Hematopoietic multipotent progenitor cell treated with erythropoietin and hydrocortisone succinate and interleukin-3 and kit ligand, for 8 days (in vitro differentiated cells): ENCODE data around the gene METTL25B.

Source experiments
- DNase-seq: peaks from one replicate; pipeline ENCODE4 v3.0.0-alpha.2; 2015

The METTL25B gene

DNA sequence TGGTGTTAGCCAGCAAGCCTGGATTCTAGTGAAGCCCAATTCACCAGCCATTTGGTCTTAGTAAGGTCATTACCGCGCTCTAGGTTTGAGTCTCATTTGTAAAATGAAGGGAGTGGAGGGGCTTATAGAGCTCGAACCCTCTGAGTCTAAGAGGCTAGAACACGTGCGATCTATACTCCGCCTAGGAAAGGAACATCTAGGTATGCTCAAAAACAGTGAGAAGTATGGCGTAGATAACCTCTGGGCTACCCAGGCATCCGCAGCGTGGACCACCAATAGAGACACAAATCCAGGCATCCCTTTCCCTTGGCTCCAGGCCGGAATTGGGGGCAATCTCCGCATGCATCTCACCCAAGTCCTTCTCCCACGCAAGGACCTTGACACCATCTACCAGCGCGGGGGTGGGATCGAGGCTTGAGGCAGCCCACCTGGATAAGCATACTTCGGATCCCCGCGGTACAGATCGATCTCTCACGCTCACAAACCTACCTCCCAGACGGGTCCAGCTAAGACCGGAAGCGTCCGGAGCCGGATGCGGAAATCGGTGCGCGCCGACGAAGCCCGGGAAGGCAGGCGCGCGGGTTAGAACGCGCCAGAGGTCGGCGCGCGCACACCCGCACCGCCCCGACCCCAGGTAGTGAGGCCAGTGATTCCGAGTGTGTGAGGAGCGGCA lies at the start of gene METTL25B:
Gene METTL25B (plus strand): TSS at position 544 of the 673 bp plus-strand sequence. CDS start 636 bp downstream, outside the sequence.
- peak; percentile 88 for DNase-seq

DNA sequence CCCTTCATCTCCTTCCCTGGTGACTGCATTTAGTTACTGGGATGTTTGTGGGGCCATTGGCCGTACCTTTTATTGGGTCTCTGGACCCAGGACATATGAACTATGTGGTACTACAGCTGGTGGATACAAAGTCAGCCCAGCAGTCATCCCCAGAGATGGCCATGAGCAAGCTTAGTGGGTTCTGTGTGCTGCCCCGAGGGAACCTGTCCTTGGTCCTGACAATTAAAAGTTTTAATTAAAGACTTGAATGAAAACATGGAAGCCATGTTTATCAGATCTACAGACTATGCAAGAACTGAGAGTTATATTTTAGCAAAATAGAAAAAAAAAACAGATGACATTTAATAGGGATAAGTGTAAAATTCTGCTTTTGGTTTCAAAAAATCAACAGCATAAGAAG lies 48.2 kb upstream of the METTL25B start:
- no peak for DNase-seq

DNA sequence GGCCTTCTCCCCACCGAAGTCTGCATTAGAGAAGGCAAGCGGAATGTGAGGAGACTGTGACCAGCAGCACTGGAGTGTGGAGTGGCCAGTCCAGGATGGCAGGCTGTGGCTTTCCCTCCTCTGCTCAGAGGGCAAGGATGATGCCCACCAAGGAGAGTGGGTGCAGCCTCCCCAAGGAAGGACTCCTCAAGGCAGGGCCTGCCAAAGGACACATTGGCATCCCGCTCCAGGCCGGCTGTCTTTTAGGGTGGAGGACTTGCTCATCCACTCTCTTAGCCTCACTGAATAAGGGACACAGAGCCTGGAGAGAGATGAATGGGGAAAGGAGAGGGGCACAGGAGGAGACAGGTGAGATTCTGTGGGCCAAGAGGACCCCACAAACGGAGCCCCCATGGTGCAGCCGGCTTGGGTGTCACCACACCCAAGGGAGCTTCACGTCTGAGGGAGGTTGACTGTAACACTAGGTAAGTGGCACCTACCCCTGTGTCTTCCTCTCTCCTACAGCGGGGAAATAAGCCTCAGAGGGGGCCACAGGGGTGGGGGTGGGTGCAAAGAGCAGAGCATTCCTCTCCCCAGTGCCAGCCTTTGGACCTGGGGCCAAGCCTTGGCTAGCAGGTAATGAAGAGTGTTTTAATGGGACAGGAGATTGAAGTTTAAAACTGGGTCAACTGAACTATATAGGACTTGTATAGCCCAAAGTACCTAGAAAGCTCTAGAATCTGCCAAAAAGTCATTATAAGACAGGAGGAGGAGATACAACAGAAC lies 46.9 kb upstream of the METTL25B start:
- DNase-seq: no peak

- DNase-seq: no peak
Observed at GRCh38 chr1:156682166-156682890, 45.9 kb upstream of the METTL25B start.

GRCh38 chr1:156684227-156684782 lies 44.0 kb upstream of the METTL25B start:
- DNase-seq: no peak

GRCh38 chr1:156689035-156689952 lies 39.0 kb upstream of the METTL25B start:
- peak; percentile 82 for DNase-seq

GRCh38 chr1:156689953-156690674 lies 38.2 kb upstream of the METTL25B start:
- no peak for DNase-seq

GRCh38 chr1:156690675-156691036 lies 37.6 kb upstream of the METTL25B start:
- no peak for DNase-seq

DNA sequence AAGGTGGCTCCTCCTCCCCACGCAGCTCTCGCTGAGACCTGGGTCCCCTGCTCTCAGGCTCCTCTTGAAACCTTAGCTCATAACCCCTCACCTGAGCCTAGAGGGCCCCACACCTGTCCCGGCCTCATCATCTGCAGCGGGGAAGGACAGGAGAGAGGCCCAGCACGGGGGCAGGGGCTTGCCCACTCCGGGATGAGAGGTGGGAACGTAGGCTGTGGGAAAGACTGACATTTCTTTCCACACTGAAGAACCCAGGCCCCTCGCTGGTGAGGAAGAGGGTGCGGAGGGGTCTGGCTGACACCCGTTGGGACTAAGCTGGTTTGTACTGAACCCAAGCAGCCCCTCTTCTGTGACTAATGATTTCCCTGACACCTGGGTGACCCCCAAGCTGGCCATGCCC lies 37.1 kb upstream of the METTL25B start:
- DNase-seq: no peak

GRCh38 chr1:156691665-156692440 lies 36.4 kb upstream of the METTL25B start:
- DNase-seq: no peak

- no peak for DNase-seq
Observed at GRCh38 chr1:156692441-156692924, 35.8 kb upstream of the METTL25B start.

GRCh38 chr1:156692925-156693847 lies 35.1 kb upstream of the METTL25B start:
- peak; percentile 40 for DNase-seq

DNA sequence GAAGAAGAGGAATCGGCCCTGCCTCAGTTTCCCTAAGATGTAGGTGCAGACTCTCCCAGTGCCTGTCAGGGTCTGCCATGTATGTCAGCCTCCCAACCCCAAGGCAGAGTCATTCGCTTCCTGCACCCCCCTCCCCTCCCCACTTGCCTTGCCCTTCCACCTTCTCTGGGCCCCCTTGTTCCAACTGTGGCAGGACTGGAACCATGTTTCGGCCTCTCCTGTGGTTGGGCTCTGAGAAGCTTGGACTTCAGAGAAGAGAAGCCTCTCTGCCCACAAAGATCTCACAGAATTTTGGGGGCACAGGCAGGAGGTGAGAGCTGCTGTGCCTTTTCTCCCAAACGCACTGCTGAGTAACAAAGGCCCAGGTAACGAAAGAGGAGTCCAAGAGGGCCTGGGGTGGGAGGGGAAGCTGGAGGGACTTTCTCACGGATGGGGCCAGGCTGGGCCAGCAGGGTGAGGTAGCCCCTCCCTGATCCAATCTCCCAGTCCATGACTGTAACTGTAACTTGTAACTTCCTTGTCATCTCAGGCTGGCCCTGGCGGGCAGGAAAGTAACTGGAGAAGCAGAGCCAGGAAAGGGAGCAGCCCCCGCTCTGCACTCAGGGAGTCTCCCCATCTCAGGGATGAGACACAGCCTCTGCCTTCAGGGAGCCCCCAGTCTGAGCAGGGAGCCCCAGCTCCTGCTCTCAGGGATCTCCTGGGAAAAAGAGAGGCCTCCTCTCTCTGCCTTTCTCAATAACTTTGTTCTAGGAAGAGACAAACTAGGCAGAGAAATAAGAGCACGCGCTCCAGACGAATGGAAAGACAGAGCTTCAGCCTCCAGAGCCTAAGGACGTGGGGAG lies 34.2 kb upstream of the METTL25B start:
- peak; percentile 16 for DNase-seq

- no peak for DNase-seq
Observed at GRCh38 chr1:156694690-156694962, 33.6 kb upstream of the METTL25B start.

DNA sequence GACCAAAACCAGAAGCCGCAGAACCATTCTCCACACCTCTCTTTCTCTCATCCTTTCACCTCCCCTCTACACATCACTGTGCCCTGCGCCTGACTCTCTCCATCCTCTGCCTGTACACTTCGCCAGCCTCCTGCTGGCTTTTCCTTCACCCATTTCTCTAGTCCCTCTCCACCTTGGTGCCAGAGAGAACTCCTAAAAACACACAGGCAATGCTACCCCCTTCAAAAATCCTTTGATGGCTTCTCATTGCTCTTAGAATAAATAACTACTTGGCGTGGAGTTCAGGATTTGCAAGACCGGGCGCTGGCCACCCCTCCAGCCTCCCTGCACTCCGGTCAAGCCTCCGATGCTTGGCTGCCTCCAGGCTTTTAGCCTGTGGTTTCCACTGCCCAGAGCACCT lies 31.5 kb upstream of the METTL25B start:
- no peak for DNase-seq

- DNase-seq: no peak
Observed at GRCh38 chr1:156697481-156697880, 30.8 kb upstream of the METTL25B start.

DNA sequence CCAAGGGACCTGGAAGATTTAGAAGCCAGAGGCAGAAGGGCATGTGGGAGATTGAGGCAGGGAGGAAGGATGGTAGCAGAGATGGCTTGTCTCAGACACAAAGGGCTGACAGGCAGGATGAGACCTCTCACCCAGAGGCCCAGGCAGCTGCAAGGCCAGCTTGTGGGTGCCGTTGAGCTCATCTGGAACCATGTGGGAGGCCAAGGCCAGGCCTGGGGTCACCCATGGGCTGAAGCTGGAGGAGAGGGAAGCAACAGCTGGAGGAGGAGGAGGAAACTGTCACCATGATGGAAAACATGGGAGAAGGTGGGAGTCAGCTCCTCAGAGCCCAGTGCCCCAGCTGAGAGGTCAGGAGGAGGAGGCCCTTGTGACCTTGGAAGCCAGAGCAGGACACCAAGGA lies 29.3 kb upstream of the METTL25B start:
- DNase-seq: no peak

GRCh38 chr1:156700736-156701531 lies 27.3 kb upstream of the METTL25B start:
- no peak for DNase-seq
